Karpas-422 (cell line): ENCODE data around the gene HOTAIR. TPM values are rescaled to one million over a fixed set of nuclear protein-coding genes. Genes with fewer than 3 reads are reported as not detected.

ENCODE experiments used
- DNase-seq: peaks from one replicate; pipeline ENCODE4 v3.0.0-alpha.2; 2015
- H2AFZ ChIP-seq: fragments of 200-600 bp; sonication (generic); 2 replicates; pipeline ENCODE4 v1.6.1; 2014; ENCODE audit warnings: antibody characterized with exemption, low read length, mixed read lengths
- H3K27ac ChIP-seq: fragments of 200-600 bp; sonication (generic); 2 replicates; pipeline ENCODE4 v1.5.1; 2014; ENCODE audit warnings: mild to moderate bottlenecking, low read length, moderate library complexity
- H3K27me3 ChIP-seq: fragments of 200-600 bp; sonication (generic); 2 replicates; pipeline ENCODE4 v1.6.1; 2014; ENCODE audit warnings: low read length, mixed read lengths
- H3K36me3 ChIP-seq: fragments of 200-600 bp; sonication (generic); 2 replicates; pipeline ENCODE4 v1.6.1; 2014; ENCODE audit warnings: low read length, mixed read lengths; ENCODE audit not compliant: insufficient read depth
- H3K4me1 ChIP-seq: fragments of 200-600 bp; sonication (generic); 2 replicates; pipeline ENCODE4 v1.6.1; 2014; ENCODE audit warnings: mild to moderate bottlenecking, low read length, mixed read lengths
- H3K4me2 ChIP-seq: fragments of 200-600 bp; sonication (generic); 2 replicates; pipeline ENCODE4 v1.6.1; 2014; ENCODE audit warnings: low read length, low read depth, mild to moderate bottlenecking; ENCODE audit not compliant: poor library complexity, severe bottlenecking
- H3K4me3 ChIP-seq: fragments of 200-600 bp; sonication (generic); 2 replicates; pipeline ENCODE4 v1.5.1; 2014; ENCODE audit warnings: mild to moderate bottlenecking, antibody characterized with exemption, low read length, mixed read lengths
- H3K79me2 ChIP-seq: fragments of 200-600 bp; sonication (generic); 2 replicates; pipeline ENCODE4 v1.6.1; 2014; ENCODE audit warnings: mild to moderate bottlenecking, low read length, mixed read lengths
- H3K9ac ChIP-seq: fragments of 200-600 bp; sonication (generic); 2 replicates; pipeline ENCODE4 v1.6.0; 2014; ENCODE audit warnings: low read length
- H3K9me2 ChIP-seq: fragments of 200-600 bp; sonication (generic), shearing (Covaris generic); replicated peaks from 2 replicates; pipeline ENCODE4 v1.6.0; 2014; ENCODE audit warnings: mild to moderate bottlenecking, low read length, moderate library complexity; ENCODE audit not compliant: insufficient read depth
- H3K9me3 ChIP-seq: fragments of 300-700, 200-600 bp; sonication (generic); 2 replicates; pipeline ENCODE4 v1.6.1; 2014; ENCODE audit warnings: low read length, mixed read lengths
- H4K20me1 ChIP-seq: fragments of 200-600 bp; sonication (generic); 2 replicates; pipeline ENCODE4 v1.6.1; 2014; ENCODE audit warnings: mild to moderate bottlenecking, antibody characterized with exemption, low read length, low read depth; ENCODE audit not compliant: insufficient read depth
- total RNA-seq: library from RNA; depleted of rRNA; stranded (reverse); fragments of >200 nt; shearing (Covaris generic); gene quantifications from 2 replicates; pipeline ENCODE4 v1.2.3, GENCODE V29; 2014; ENCODE audit warnings: low replicate concordance

The HOTAIR gene
- total RNA-seq, 1 experiment from 2014 or later = 0.07 TPM

- Histone ChIP-seq H3K79me2 (no peaks in the 10 kb centered on the region), H3K4me1 (peaks cover 9% of the 10 kb centered on the region), H2AFZ (no peak overlapping the region), H3K9ac (no peak overlapping the region), H3K9me2 (no peaks in the 10 kb centered on the region), H3K4me3 (no peak overlapping the region), H4K20me1 (no peaks in the 10 kb centered on the region), H3K27me3 (no peaks in the 10 kb centered on the region), H3K9me3 (no peaks in the 10 kb centered on the region), H3K36me3 (no peaks in the 10 kb centered on the region), H3K27ac (no peak overlapping the region), H3K4me2 (no peak overlapping the region)
- no peak for DNase-seq
Observed at GRCh38 chr12:53937596-53938325, 37.0 kb downstream of the HOTAIR start.

GRCh38 chr12:53937099-53937498 is 37.7 kb downstream of the HOTAIR start:
- Histone ChIP-seq H2AFZ (no peak overlapping the region), H3K27me3 (no peaks in the 10 kb centered on the region), H3K27ac (no peak overlapping the region), H3K4me2 (no peak overlapping the region), H3K9ac (no peak overlapping the region), H3K4me1 (peaks cover 9% of the 10 kb centered on the region), H3K36me3 (no peaks in the 10 kb centered on the region), H3K79me2 (no peaks in the 10 kb centered on the region), H3K4me3 (no peak overlapping the region), H3K9me2 (no peaks in the 10 kb centered on the region), H3K9me3 (no peaks in the 10 kb centered on the region), H4K20me1 (no peaks in the 10 kb centered on the region)
- DNase-seq = no peak

- no peaks in the 10 kb centered on the region for H3K27me3 ChIP-seq
- no peak overlapping the region for H3K4me2 ChIP-seq
- H4K20me1 ChIP-seq = no peaks in the 10 kb centered on the region
- H3K9me2 ChIP-seq = no peaks in the 10 kb centered on the region
- no peak overlapping the region for H3K4me3 ChIP-seq
- DNase-seq = no peak
- no peaks in the 10 kb centered on the region for H3K79me2 ChIP-seq
- no peaks in the 10 kb centered on the region for H3K36me3 ChIP-seq
- H3K27ac ChIP-seq = no peak overlapping the region
- no peak overlapping the region for H3K9ac ChIP-seq
- no peaks in the 10 kb centered on the region for H3K9me3 ChIP-seq
- H3K4me1 ChIP-seq = peaks cover 9% of the 10 kb centered on the region
- no peak overlapping the region for H2AFZ ChIP-seq
Observed at GRCh38 chr12:53935383-53936341, 39.1 kb downstream of the HOTAIR start.

GRCh38 chr12:53932915-53933314 is 41.8 kb downstream of the HOTAIR start:
- Histone ChIP-seq H3K4me3 (no peak overlapping the region), H3K9me3 (no peaks in the 10 kb centered on the region), H3K9me2 (no peaks in the 10 kb centered on the region), H3K9ac (no peak overlapping the region), H2AFZ (no peak overlapping the region), H3K4me1 (peaks cover 9% of the 10 kb centered on the region), H3K27ac (no peak overlapping the region), H3K36me3 (no peaks in the 10 kb centered on the region), H3K79me2 (no peaks in the 10 kb centered on the region), H3K27me3 (no peaks in the 10 kb centered on the region), H3K4me2 (no peak overlapping the region), H4K20me1 (no peaks in the 10 kb centered on the region)
- DNase-seq = no peak

- H3K4me3 ChIP-seq = no peak overlapping the region
- H3K27ac ChIP-seq = no peak overlapping the region
- no peak overlapping the region for H3K4me2 ChIP-seq
- H4K20me1 ChIP-seq = no peaks in the 10 kb centered on the region
- H3K9me3 ChIP-seq = no peaks in the 10 kb centered on the region
- H3K36me3 ChIP-seq = no peaks in the 10 kb centered on the region
- no peaks in the 10 kb centered on the region for H3K9me2 ChIP-seq
- no peak for DNase-seq
- H3K27me3 ChIP-seq = no peaks in the 10 kb centered on the region
- no peak overlapping the region for H3K9ac ChIP-seq
- no peaks in the 10 kb centered on the region for H3K79me2 ChIP-seq
- peaks cover 9% of the 10 kb centered on the region for H3K4me1 ChIP-seq
- no peak overlapping the region for H2AFZ ChIP-seq
Observed at GRCh38 chr12:53931844-53932581, 42.7 kb downstream of the HOTAIR start.

GRCh38 chr12:53930591-53931255 is 44.0 kb downstream of the HOTAIR start:
- DNase-seq = no peak
- Histone ChIP-seq H3K4me1 (peaks cover 8% of the 10 kb centered on the region), H3K79me2 (no peaks in the 10 kb centered on the region), H3K36me3 (no peaks in the 10 kb centered on the region), H3K27ac (no peak overlapping the region), H3K9me3 (no peaks in the 10 kb centered on the region), H3K9ac (no peak overlapping the region), H4K20me1 (no peaks in the 10 kb centered on the region), H2AFZ (no peak overlapping the region), H3K4me3 (no peak overlapping the region), H3K27me3 (no peaks in the 10 kb centered on the region), H3K9me2 (no peaks in the 10 kb centered on the region), H3K4me2 (no peak overlapping the region)

- no peaks in the 10 kb centered on the region for H3K4me1 ChIP-seq
- H4K20me1 ChIP-seq = no peaks in the 10 kb centered on the region
- DNase-seq = no peak
- no peak overlapping the region for H3K4me3 ChIP-seq
- H3K9me3 ChIP-seq = no peaks in the 10 kb centered on the region
- H3K79me2 ChIP-seq = no peaks in the 10 kb centered on the region
- no peak overlapping the region for H3K4me2 ChIP-seq
- no peaks in the 10 kb centered on the region for H3K36me3 ChIP-seq
- H3K9ac ChIP-seq = no peak overlapping the region
- H3K9me2 ChIP-seq = no peaks in the 10 kb centered on the region
- H3K27ac ChIP-seq = no peak overlapping the region
- no peaks in the 10 kb centered on the region for H3K27me3 ChIP-seq
- no peak overlapping the region for H2AFZ ChIP-seq
Observed at GRCh38 chr12:53929527-53929926, 45.2 kb downstream of the HOTAIR start.
